D721Med (cell line): ENCODE measurements around the gene RNF220.
"Not testable (repeated sequence)": the region's sequence is repeated elsewhere in the genome, so short reads cannot be mapped to it uniquely, and the experiment has no call there.

Source experiments
- DNase-seq: peaks from one replicate; pipeline ENCODE4 v3.0.0; 2011; ENCODE audit warnings: low spot score; ENCODE audit not compliant: insufficient read length
- FAIRE-seq: peaks from 2 replicates; lab custom pipeline; 2011; peaks lifted over from hg19 to GRCh38; lab: Jason Lieb, UNC
- CTCF ChIP-seq: IDR thresholded peaks from 2 replicates; pipeline ENCODE4 v1.5.1; 2012; ENCODE audit warnings: mild to moderate bottlenecking, control low read depth; ENCODE audit not compliant: insufficient read depth; ENCODE audit errors: missing control alignments

RNF220 gene

DNA sequence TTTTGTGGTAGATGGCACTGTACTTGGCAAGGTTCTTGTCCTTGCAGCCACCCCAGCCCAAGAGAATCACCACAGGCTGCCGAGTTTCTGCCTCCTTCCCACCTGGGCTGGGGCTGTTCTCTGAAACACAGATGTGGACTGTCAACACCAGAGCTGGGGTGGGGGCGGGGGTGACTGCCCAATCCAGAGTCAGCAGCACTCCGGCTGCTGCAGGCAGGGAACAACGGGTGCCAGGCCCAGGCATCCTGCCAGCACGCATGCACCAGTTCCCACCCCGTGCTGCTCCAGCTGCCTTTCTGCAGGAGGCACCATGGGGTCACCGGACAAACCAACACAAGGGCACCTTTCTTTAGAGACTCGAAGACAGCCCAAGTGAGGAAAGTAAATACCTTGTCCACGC, 255.1 kb downstream of the RNF220 start:
- DNase-seq (no peak), FAIRE-seq (no peak)
- no peak for TF ChIP-seq CTCF

- FAIRE-seq = no peak
- TF ChIP-seq CTCF = no peak
- DNase-seq = no peak
These were observed 257.0 kb downstream of the RNF220 start for GRCh38 chr1:44661781-44662682.

- no peak for FAIRE-seq
- no peak for TF ChIP-seq CTCF
- DNase-seq = no peak
These were observed 257.6 kb downstream of the RNF220 start for GRCh38 chr1:44662683-44663030.

DNA sequence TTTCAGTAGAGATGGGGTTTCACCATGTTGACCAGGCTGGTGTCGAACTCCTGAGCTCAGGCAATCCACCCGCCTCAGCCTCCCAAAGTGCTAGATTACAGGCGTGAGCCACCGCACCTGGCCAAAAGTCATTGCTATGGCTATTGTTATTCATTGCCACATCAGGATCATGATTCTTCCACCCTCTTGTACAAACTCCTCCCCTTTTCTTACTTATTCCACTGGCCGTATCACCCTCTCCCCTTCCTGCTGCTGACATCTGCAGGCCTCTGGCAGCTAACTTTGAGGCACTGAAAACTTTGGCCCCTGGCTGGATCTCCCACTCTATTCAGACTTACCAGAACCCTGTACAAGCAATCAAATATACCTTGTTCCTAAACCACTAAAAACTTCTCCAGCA, 258.4 kb downstream of the RNF220 start:
- FAIRE-seq (no peak), DNase-seq (no peak)
- no peak for TF ChIP-seq CTCF

DNA sequence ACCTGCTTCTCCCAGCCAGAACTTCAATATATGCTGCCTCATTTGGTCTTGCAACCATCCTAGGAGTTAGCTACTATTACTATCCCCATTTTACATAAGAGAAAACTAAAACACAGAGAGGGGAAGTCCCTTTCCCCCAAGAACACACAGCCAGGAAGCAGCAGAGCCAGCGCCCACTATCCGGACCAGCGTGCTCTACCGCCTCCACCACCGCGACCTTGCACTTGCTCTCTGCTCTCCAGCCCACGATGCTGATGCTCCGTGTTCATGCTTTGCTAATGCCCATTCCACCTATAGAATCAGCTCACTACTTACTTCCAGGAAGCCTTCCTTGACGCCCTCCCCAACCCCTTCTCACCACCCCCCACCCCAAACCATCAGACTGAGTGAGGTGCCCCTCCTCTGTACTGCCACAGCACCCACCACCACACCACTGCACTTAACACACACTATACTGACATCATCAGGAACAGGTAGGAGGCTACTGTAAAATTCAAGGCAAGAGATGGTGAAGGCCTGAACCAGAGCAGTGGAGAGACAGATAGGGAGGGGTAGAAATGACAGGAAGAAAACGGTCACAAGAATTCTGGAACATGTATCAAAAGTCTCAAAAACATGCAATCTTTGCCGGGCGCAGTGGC, 259.8 kb downstream of the RNF220 start:
- no peak for FAIRE-seq
- no peak for TF ChIP-seq CTCF
- DNase-seq = no peak

DNA sequence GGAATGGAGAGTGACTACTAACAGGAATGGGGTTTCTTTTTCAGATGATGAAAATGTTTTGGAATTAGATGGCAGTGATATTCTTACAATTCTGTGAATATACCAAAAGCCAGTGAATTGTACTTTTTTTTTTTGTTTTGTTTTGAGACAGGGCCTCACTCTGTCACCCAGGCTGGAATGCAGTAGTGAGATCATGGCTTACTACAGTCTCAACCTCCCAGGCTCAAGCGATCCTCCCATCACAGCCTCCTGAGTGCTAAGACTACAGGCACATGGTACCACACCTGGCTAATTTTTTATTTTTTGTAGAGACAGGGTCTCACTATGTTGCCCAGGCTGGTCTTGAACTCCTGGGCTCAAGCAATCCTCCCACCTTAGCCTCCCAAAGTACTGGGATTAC, 261.7 kb downstream of the RNF220 start:
- not testable (repeated sequence) for DNase-seq, FAIRE-seq

DNA sequence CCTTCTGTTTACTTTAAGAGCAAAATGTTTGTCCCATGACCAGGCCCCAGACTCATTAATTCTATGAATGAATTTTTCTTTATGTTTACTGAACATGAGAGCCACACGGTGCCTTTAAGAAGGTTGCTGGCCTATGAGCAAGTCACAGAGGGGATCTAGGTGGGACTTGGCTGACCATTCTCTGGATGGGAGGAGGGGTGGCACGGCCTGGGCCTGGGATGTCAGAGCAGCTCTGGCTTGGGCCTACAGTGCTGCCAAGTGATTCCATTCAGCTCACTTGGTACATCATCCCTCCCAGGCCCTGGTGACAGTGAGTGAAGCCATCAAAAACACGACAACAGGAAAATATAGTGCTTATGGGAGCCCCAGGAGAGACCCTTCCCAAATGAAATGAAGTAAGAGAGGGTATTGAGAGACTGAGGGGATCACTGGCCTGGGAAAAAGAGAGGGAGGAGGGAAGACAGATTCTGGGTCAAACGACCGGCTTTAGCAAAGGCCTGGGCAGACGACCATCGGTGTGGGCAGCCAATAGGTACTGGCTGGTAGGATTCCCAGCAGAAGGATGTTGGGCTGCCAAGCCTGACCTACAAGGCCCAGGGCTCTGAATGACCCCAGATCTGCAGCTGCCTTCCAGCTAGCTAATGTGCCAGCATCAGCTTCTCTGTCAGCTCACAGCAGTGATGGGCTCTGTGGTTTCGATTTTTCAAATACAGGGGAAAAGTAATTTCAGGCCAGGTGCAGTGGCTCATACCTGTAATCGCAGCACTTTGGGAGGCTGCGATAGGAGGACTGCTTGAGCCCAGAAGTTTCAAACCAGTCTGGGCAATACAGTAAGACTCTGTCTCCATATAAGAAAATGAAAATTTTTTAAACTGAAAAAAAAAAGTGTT, 265.9 kb downstream of the RNF220 start:
- TF ChIP-seq CTCF = no peak
- FAIRE-seq = no peak

More for the DNA sequence above, 265.9 kb downstream of the RNF220 start:
- DNase-seq = no peak
